LNCAP (cell line): ENCODE results near the gene CCDC17.

ENCODE experiments used
- TF ChIP-seq, protein P1 (sequence below): fragments of 450-650 bp; IDR thresholded peaks from 2 replicates; pipeline ENCODE4 v1.5.1; 2017; ENCODE audit warnings: mild to moderate bottlenecking

CCDC17 gene

DNA sequence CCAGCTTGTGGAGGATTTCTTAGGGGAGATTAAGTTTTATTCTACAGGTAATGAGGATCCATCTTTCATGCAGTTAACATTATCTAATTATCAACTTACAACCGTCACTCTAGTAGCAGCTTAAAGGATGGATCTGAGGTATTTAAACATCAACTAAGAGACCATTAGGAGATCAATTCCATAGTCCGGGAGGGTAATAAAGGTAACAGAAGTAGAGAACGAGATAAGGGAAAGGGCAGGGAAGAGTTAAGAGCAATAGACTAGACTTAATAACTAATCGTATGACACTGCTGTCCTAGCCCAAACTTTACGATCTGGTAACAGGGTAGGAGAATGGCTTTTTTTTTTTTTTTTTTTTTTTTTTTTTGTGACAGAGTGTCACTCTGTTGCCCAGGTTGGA, 19.5 kb upstream of the CCDC17 start:
- TF ChIP-seq, protein P1, sequence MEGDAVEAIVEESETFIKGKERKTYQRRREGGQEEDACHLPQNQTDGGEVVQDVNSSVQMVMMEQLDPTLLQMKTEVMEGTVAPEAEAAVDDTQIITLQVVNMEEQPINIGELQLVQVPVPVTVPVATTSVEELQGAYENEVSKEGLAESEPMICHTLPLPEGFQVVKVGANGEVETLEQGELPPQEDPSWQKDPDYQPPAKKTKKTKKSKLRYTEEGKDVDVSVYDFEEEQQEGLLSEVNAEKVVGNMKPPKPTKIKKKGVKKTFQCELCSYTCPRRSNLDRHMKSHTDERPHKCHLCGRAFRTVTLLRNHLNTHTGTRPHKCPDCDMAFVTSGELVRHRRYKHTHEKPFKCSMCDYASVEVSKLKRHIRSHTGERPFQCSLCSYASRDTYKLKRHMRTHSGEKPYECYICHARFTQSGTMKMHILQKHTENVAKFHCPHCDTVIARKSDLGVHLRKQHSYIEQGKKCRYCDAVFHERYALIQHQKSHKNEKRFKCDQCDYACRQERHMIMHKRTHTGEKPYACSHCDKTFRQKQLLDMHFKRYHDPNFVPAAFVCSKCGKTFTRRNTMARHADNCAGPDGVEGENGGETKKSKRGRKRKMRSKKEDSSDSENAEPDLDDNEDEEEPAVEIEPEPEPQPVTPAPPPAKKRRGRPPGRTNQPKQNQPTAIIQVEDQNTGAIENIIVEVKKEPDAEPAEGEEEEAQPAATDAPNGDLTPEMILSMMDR: no peak

DNA sequence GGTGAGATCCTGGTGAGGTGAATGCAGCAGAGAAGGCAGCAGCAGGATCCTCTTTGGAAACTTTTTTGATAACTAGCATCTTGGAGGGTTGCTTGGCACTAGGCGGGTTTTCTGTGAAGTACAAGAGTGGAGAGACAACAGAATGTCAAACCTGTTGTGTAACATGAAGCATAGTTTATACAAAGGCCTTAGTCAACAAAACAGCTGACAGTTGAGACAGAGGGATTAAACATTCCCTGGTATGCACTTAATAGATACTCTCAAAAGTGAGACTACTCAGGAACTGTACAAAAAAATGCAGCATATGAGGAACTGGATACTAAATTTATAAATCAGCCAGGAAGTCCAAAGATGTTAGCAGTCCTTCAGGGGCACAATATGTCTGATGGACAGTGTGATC, 16.4 kb upstream of the CCDC17 start:
- TF ChIP-seq, protein P1: no peak

DNA sequence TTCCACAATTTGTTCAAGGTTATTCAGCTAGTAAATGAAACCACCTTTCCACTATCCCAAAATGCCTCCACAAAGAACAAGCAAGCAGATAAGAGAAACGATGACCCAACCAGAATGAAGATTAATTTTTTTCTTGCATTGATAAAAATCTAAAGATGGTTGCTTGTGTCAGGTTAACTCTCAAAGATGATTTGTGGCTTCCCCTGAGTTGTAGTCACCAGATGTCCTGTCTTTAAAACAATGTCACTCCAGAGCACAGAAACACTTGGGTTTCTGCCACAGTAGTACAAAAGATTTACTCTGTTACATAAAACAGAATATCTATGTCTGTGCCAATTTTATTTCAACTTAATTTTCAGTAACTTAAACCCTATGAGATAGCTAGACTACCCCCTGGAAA, 11.4 kb upstream of the CCDC17 start:
- TF ChIP-seq, protein P1: no peak

DNA sequence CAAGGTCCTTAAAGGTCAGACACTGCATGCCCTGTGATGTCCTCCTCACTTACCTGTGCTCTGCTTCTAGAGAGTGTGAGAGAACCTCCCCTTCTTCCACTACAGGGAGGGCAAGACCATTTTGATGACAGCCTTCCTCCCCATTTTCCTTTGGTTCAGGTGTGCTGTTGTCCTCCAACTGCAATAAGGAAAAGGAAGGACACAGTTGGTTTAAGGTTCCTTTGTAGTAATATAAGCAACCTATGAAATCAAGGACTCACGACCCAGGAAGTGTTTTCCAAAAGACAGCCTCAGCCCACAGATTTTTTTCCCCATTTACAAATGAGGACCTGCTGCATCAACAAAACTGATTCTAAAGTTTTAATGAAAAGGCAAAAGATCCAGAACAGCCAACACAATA, 6.6 kb upstream of the CCDC17 start:
- TF ChIP-seq, protein P1: no peak

DNA sequence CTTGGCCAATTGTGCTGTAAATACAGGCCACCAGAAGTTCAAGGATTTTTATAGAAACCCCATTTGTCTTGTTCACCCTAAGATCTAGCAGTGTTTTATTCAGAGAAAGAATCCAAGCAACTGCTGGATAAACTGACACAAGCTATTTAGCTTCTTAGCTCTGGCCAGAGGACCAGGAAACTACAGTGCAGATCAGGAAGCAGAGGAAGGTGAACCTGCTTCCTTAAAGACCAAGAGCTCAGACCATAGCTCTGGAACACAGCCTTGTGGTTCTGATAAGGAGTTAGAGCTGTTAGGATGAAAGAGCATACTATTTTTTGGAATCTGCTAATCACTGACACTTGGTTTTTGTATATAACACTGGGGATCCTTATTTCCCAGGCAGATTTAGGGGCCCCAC, 5.2 kb upstream of the CCDC17 start:
- TF ChIP-seq, protein P1: no peak

DNA sequence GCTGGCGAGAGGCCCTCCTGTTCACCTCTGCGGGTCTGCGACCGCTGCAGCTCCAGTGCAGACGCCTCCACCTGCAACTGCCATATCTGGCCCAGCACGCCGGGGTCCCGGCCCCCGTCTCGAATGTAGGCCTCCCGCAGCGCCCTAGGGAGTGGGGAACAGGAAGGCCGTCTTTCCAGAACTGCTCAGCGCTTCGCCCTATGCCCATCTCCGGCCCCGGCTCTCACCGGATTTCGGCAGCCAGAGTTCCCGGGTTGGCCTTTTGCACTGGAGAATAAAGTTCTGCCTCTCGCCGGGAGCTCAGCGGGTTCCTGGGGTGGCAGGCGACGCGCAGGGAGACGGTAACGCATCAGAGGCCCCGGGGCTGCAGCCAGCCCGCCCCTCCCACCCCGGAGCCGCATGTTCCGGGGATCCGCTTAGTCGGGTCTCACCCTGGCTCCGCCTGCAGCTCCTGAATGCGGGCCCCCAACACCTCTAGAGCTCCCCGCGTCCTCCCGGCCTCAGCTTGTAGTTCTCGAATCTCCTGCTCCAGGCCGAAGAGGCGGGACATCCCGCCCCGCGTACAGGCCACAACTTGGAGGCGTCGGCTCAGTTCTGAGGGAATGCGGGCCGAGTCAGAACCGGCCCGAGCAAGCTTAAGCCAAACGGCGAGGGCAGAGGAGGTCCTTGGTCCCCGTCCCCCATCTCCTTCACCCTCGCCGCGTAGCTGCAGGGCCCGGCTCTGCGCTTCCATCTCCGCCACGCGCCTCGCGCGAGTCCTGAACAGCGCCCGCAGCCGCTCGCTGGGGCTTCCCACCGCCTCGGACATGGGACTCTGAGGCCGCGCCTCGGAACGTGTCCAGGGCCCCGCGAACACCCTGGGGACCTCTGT, 1.1 kb downstream of the CCDC17 start:
- TF ChIP-seq, protein P1: no peak

DNA sequence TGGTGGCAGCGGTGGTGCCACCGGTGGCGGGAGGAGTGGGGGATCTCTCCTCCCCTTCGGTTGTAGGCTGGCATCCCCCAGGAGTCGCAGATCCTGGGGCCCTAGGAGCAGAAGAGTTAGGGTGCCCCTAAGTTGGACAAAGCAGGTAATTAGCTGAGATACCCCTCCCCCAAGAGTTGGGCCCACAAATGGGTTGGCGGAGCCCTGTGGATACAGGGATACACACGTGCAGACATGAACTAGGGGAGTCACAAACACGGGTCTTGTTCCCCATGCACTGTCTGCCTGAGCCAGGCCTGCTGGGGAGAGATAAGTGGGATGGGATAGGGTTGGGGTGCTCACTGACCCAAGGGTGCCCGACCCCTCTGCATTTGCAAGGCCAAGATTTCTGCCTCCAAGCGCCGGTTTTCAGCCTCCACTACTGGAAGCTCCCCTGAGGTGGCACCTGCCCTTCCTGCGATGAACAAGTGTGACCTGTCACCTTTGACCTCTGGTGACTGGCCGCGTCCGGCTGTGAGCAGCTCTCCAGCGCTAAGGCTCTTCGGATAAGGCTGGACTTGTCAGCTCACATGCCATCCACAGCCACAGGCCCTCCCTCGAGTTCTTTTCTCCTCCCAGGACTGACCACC, 1.8 kb downstream of the CCDC17 start:
- TF ChIP-seq, protein P1: no peak
